Measurements from ENCODE around the gene ZNF687.

ZNF687 gene

GRCh38 chr1:151294742-151295462 is 12.8 kb downstream of the ZNF687 start:
- no peak overlapping the region for H3K4me3 ChIP-seq (ENCODE audit: insufficient read length, low read depth)
- TF ChIP-seq ZNF274 (IDR thresholded peaks at IDR 0.05; ENCODE audit: low read depth, low read length) (no peak), SUZ12 (IDR thresholded peaks at IDR 0.05; ENCODE audit: extremely low read depth, insufficient read depth, insufficient read length) (no peak), YY1 (IDR thresholded peaks at IDR 0.05; ENCODE audit: insufficient read depth, insufficient read length) (no peak)
- H3K9me3 ChIP-seq (ENCODE audit: insufficient read depth, low read length) = no peaks in the 10 kb centered on the region
- peaks cover 94% of the 10 kb centered on the region for H3K36me3 ChIP-seq (ENCODE audit: insufficient read depth, insufficient read length, low read length)
- H3K27me3 ChIP-seq (ENCODE audit: insufficient read depth, insufficient read length) = no peaks in the 10 kb centered on the region
- H3K4me1 ChIP-seq (ENCODE audit: insufficient read depth, insufficient read length) = peaks cover 25% of the 10 kb centered on the region
- H3K9ac ChIP-seq (ENCODE audit: insufficient read length, low read depth) = peak overlapping the region; percentile 2
- peak; percentile 87 for DNase-seq (ENCODE audit: low read depth, low spot score)

GRCh38 chr1:151309811-151310323 is 27.8 kb downstream of the ZNF687 start:
- Histone ChIP-seq H3K36me3 (ENCODE audit: insufficient read depth, insufficient read length, low read length) (peaks cover 79% of the 10 kb centered on the region), H3K9me3 (ENCODE audit: insufficient read depth, low read length) (no peaks in the 10 kb centered on the region), H3K4me3 (ENCODE audit: insufficient read length, low read depth) (no peak overlapping the region), H3K4me1 (ENCODE audit: insufficient read depth, insufficient read length) (peaks cover 20% of the 10 kb centered on the region), H3K9ac (ENCODE audit: insufficient read length, low read depth) (peak overlapping the region; percentile 57), H3K27me3 (ENCODE audit: insufficient read depth, insufficient read length) (no peaks in the 10 kb centered on the region)
- no peak for TF ChIP-seq ZNF274 (IDR thresholded peaks at IDR 0.05; ENCODE audit: low read depth, low read length)
- TF ChIP-seq SUZ12 (IDR thresholded peaks at IDR 0.05; ENCODE audit: extremely low read depth, insufficient read depth, insufficient read length) = no peak
- no peak for TF ChIP-seq YY1 (IDR thresholded peaks at IDR 0.05; ENCODE audit: insufficient read depth, insufficient read length)
- DNase-seq (ENCODE audit: low read depth, low spot score) = peak; percentile 57

GRCh38 chr1:151311011-151311410 is 28.9 kb downstream of the ZNF687 start:
- H3K27me3 ChIP-seq (ENCODE audit: insufficient read depth, insufficient read length) = no peaks in the 10 kb centered on the region
- peaks cover 20% of the 10 kb centered on the region for H3K4me1 ChIP-seq (ENCODE audit: insufficient read depth, insufficient read length)
- H3K9ac ChIP-seq (ENCODE audit: insufficient read length, low read depth) = no peak overlapping the region
- H3K4me3 ChIP-seq (ENCODE audit: insufficient read length, low read depth) = no peak overlapping the region
- H3K36me3 ChIP-seq (ENCODE audit: insufficient read depth, insufficient read length, low read length) = peaks cover 78% of the 10 kb centered on the region
- H3K9me3 ChIP-seq (ENCODE audit: insufficient read depth, low read length) = no peaks in the 10 kb centered on the region
- TF ChIP-seq ZNF274 (IDR thresholded peaks at IDR 0.05; ENCODE audit: low read depth, low read length) (no peak), SUZ12 (IDR thresholded peaks at IDR 0.05; ENCODE audit: extremely low read depth, insufficient read depth, insufficient read length) (no peak), YY1 (IDR thresholded peaks at IDR 0.05; ENCODE audit: insufficient read depth, insufficient read length) (no peak)
- no peak for DNase-seq (ENCODE audit: low read depth, low spot score)

DNA sequence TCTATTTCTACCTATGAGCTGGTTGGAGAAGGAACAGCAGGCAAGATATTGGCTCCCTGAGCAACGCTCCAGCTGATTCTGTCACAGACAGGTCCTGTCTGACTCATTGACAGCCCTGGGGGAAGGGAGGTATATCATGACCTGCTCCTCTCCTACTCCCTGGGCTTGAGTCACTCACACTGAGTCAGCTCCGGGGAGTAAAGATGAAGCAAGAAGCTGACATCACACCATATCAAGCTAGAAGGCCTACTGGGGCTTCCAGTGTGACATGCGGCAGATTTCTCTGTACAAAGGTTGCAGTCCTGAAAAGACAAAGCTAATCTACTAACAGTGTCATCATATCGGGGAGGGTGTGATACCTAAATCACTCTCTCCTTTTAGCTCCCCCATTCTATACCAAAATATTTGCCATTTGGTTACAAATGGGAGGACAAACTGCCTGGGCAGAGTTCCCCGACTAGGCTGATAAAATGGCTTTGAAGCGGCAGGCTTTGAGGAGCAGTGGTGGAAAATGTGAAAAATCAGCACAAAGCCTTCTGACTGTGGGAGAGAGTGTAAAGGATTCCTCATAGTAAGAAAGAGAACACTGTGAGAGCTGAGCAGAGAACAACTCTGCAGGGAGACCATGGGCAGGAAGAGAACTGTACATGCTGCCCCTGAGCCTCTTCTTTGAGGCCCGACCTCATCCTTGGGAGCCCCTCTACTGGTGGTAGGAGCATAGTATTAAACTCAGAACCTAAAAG is 29.7 kb downstream of the ZNF687 start:
- no peaks in the 10 kb centered on the region for H3K9me3 ChIP-seq (ENCODE audit: insufficient read depth, low read length)
- H3K9ac ChIP-seq (ENCODE audit: insufficient read length, low read depth) = no peak overlapping the region
- H3K36me3 ChIP-seq (ENCODE audit: insufficient read depth, insufficient read length, low read length) = peaks cover 78% of the 10 kb centered on the region
- H3K4me3 ChIP-seq (ENCODE audit: insufficient read length, low read depth) = no peak overlapping the region
- H3K4me1 ChIP-seq (ENCODE audit: insufficient read depth, insufficient read length) = peaks cover 20% of the 10 kb centered on the region
- TF ChIP-seq YY1 (IDR thresholded peaks at IDR 0.05; ENCODE audit: insufficient read depth, insufficient read length) = no peak
- TF ChIP-seq ZNF274 (IDR thresholded peaks at IDR 0.05; ENCODE audit: low read depth, low read length) = no peak
- no peak for TF ChIP-seq SUZ12 (IDR thresholded peaks at IDR 0.05; ENCODE audit: extremely low read depth, insufficient read depth, insufficient read length)
- H3K27me3 ChIP-seq (ENCODE audit: insufficient read depth, insufficient read length) = no peaks in the 10 kb centered on the region
- no peak for DNase-seq (ENCODE audit: low read depth, low spot score)

DNA sequence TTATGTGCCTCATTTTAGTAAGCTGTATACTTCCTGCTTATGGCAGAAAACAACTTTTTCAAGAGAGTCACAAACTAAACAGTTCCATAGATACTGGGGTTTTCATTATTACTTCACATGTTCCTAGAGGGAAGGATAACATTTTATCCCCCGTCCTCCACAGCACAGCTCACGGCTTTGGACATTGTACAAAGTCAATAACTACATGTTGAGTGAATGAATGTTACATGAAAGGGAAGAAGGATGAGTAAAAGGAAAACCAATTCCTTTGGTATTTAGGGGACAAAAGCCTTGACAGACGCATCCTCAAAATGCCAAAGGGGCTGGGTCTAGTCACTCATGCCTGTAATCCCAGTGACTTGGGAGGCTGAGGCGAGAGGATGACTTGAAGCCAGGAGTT is 30.3 kb downstream of the ZNF687 start:
- DNase-seq (ENCODE audit: low read depth, low spot score) = no peak
- H3K4me1 ChIP-seq (ENCODE audit: insufficient read depth, insufficient read length) = peaks cover 20% of the 10 kb centered on the region
- H3K27me3 ChIP-seq (ENCODE audit: insufficient read depth, insufficient read length) = no peaks in the 10 kb centered on the region
- H3K4me3 ChIP-seq (ENCODE audit: insufficient read length, low read depth) = no peak overlapping the region
- no peak for TF ChIP-seq YY1 (IDR thresholded peaks at IDR 0.05; ENCODE audit: insufficient read depth, insufficient read length)
- TF ChIP-seq ZNF274 (IDR thresholded peaks at IDR 0.05; ENCODE audit: low read depth, low read length) = no peak
- TF ChIP-seq SUZ12 (IDR thresholded peaks at IDR 0.05; ENCODE audit: extremely low read depth, insufficient read depth, insufficient read length) = no peak
- peaks cover 76% of the 10 kb centered on the region for H3K36me3 ChIP-seq (ENCODE audit: insufficient read depth, insufficient read length, low read length)
- H3K9ac ChIP-seq (ENCODE audit: insufficient read length, low read depth) = no peak overlapping the region
- H3K9me3 ChIP-seq (ENCODE audit: insufficient read depth, low read length) = no peaks in the 10 kb centered on the region

- Histone ChIP-seq H3K4me1 (ENCODE audit: insufficient read depth, insufficient read length) (peaks cover 20% of the 10 kb centered on the region), H3K36me3 (ENCODE audit: insufficient read depth, insufficient read length, low read length) (peaks cover 75% of the 10 kb centered on the region), H3K9ac (ENCODE audit: insufficient read length, low read depth) (no peak overlapping the region), H3K9me3 (ENCODE audit: insufficient read depth, low read length) (no peaks in the 10 kb centered on the region), H3K27me3 (ENCODE audit: insufficient read depth, insufficient read length) (no peaks in the 10 kb centered on the region), H3K4me3 (ENCODE audit: insufficient read length, low read depth) (no peak overlapping the region)
- no peak for DNase-seq (ENCODE audit: low read depth, low spot score)
- TF ChIP-seq SUZ12 (IDR thresholded peaks at IDR 0.05; ENCODE audit: extremely low read depth, insufficient read depth, insufficient read length) (no peak), ZNF274 (IDR thresholded peaks at IDR 0.05; ENCODE audit: low read depth, low read length) (no peak), YY1 (IDR thresholded peaks at IDR 0.05; ENCODE audit: insufficient read depth, insufficient read length) (no peak)
Measured at GRCh38 chr1:151312826-151313225, 30.7 kb downstream of the ZNF687 start.

- DNase-seq (ENCODE audit: low read depth, low spot score) = no peak
- H3K36me3 ChIP-seq (ENCODE audit: insufficient read depth, insufficient read length, low read length) = peaks cover 70% of the 10 kb centered on the region
- H3K27me3 ChIP-seq (ENCODE audit: insufficient read depth, insufficient read length) = no peaks in the 10 kb centered on the region
- no peak overlapping the region for H3K9ac ChIP-seq (ENCODE audit: insufficient read length, low read depth)
- no peak for TF ChIP-seq SUZ12 (IDR thresholded peaks at IDR 0.05; ENCODE audit: extremely low read depth, insufficient read depth, insufficient read length)
- no peak for TF ChIP-seq ZNF274 (IDR thresholded peaks at IDR 0.05; ENCODE audit: low read depth, low read length)
- no peak for TF ChIP-seq YY1 (IDR thresholded peaks at IDR 0.05; ENCODE audit: insufficient read depth, insufficient read length)
- H3K4me1 ChIP-seq (ENCODE audit: insufficient read depth, insufficient read length) = peaks cover 16% of the 10 kb centered on the region
- H3K9me3 ChIP-seq (ENCODE audit: insufficient read depth, low read length) = no peaks in the 10 kb centered on the region
- no peak overlapping the region for H3K4me3 ChIP-seq (ENCODE audit: insufficient read length, low read depth)
Measured at GRCh38 chr1:151313501-151313900, 31.4 kb downstream of the ZNF687 start.

Data from NT2/D1 (cell line).